ENCODE data around the gene EN1. TPM values are rescaled to one million over a fixed set of nuclear protein-coding genes. Genes with fewer than 3 reads are reported as not detected.

The EN1 gene
- total and polyA plus RNA-seq, 2 of the 4 experiments (the other 2 are of a cell fraction), result not detected

DNA sequence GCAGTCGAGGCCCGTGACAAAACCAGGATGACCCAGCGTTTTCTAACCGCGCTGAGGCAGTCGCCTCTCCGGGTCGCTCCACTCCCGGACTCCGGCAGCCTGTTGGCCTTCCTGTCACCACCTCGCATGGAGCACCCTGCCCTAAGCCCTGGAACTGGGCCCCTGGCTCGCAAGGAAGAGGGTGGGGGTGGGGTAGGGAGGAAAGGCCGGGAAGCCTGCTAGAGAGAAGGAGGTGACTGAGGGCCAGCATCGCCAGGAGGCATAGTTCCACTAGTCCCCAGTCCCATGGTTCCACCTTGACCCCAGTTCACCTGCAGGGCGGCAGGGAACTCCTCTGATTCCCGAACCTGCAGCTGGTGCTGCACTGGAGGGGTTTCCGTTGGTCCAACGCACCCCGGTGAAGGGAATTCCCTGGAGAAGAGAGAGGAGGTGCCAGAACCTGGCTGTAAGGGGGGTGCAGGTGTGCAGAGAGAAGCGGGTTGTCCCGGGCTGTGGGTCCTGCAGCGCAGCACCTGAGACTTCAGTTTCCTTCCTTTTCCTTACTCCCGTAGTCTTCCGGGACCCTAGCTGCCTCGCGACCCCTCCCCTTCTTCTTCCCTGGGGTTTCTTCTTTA is 11.8 kb upstream of the EN1 start:
- dilution Hi-C loops (cut with HindIII; ENCODE audit: low sequenced_read_pairs, unreplicated experiment), result no loop called here
- H4K20me1 ChIP-seq (ENCODE audit: insufficient read depth, low read length), result no peaks in the 10 kb centered on the region
- H2AK9ac ChIP-seq (replicated peaks; ENCODE audit: low read depth, low read length, poor library complexity), result no peak overlapping the region
- no peak overlapping the region for H2AK5ac ChIP-seq (ENCODE audit: low read depth, low read length)
- H2BK15ac ChIP-seq (ENCODE audit: low read depth, low read length), result no peak overlapping the region
- no peak overlapping the region for H3K14ac ChIP-seq (replicated peaks; ENCODE audit: low read depth, low read length)
- no peaks in the 10 kb centered on the region for H3K4me1 ChIP-seq (ENCODE audit: control insufficient read depth, insufficient read depth, low read length)
- no peak overlapping the region for H3K18ac ChIP-seq (ENCODE audit: low read depth, low read length)
- H3K27me3 ChIP-seq (ENCODE audit: control insufficient read depth, insufficient read depth, low read length), result peaks cover 73% of the 10 kb centered on the region
- no peaks in the 10 kb centered on the region for H3K79me1 ChIP-seq (ENCODE audit: low read depth in 1 of 2, low read length in 2 of 2)
- no peak overlapping the region for H3K4ac ChIP-seq (ENCODE audit: low read depth, low read length)
- intact Hi-C loops (cut with micrococcal nuclease), result loop anchor here (5.0 kb wide), 2 partner anchors 192 to 657 kb away; no protein-coding TSS in a partner anchor
- no peak overlapping the region for H3K56ac ChIP-seq (ENCODE audit: extremely low read depth, insufficient read depth, low read length)
- H3K23ac ChIP-seq (ENCODE audit: low read depth, low read length), result no peak overlapping the region
- no peak overlapping the region for H2BK5ac ChIP-seq (ENCODE audit: low read depth, low read length, poor library complexity, severe bottlenecking)
- H3K4me2 ChIP-seq (ENCODE audit: low read depth, low read length), result no peak overlapping the region
- ChIA-PET CTCF (interaction anchor here (1.6 kb wide), 1 partner anchor 367 kb away, joined by 6 read pairs; no protein-coding TSS in a partner anchor), POLR2A (ENCODE audit: unreplicated experiment) (no interaction called here)
- H3K36me3 ChIP-seq (ENCODE audit: control insufficient read depth, insufficient read depth, low read length), result no peaks in the 10 kb centered on the region
- no CpG with 5 or more reads among the region's 26 CpGs for WGBS, 2 experiments (ENCODE audit: extremely low coverage in 2 of 2, insufficient read length in 1 of 2)
- BruUV-seq (replicated peaks), result no TSS peak
- H3K9ac ChIP-seq (ENCODE audit: low read depth, low read length), result no peak overlapping the region
- no peak overlapping the region for H2AFZ ChIP-seq (replicated peaks; ENCODE audit: low read length, poor library complexity)
- no peak overlapping the region for H3K27ac ChIP-seq (ENCODE audit: insufficient read depth, low read length)
- in situ Hi-C loops (cut with MboI; ENCODE audit: low sequenced_read_pairs), result loop anchor here (5.0 to 25.0 kb wide), 2 partner anchors 637 to 822 kb away; no protein-coding TSS in a partner anchor
- H3K9me1 ChIP-seq (ENCODE audit: insufficient read depth, low read length), result no peaks in the 10 kb centered on the region
- H3K9me3 ChIP-seq (ENCODE audit: control insufficient read depth, insufficient read depth, low read length), result no peaks in the 10 kb centered on the region; the same call in 1 of the 2 replicates
- no peak overlapping the region for H3K4me3 ChIP-seq (ENCODE audit: insufficient read depth, low read depth, low read length)
- no peak overlapping the region for H4K5ac ChIP-seq (ENCODE audit: low read depth, low read length)
- no peak overlapping the region for H2BK120ac ChIP-seq (ENCODE audit: low read depth, low read length)
- TF ChIP-seq CEBPB (IDR thresholded peaks at IDR 0.05; ENCODE audit: low read depth, low read length), result no peak
- DNase-seq, result no peak
- no peak overlapping the region for H4K91ac ChIP-seq (ENCODE audit: insufficient read depth, low read depth, low read length)
- H4K8ac ChIP-seq (ENCODE audit: low read depth in 2 of 2, low read length in 2 of 2), result no peak overlapping the region
- no peak overlapping the region for H2BK20ac ChIP-seq (ENCODE audit: low read depth, low read length)
- ATAC-seq (ENCODE audit: low read depth), result no peak

All from IMR-90 (cell line).